Fibroblast of lung (primary cell): ENCODE results near the gene MAML2. TPM values are rescaled to one million over a fixed set of nuclear protein-coding genes. Genes with fewer than 3 reads are reported as not detected.

ENCODE experiments used
- DNase-seq, 2 donors: peaks; one replicate each; pipeline versions ENCODE4 v3.0.0 to v3.0.0-alpha.2; 2010; ENCODE audit warnings: low read depth in 2 of 2
- H2AFZ ChIP-seq: 2 replicates; pipeline ENCODE4 v1.5.1; 2012; ENCODE audit warnings: low read length, control low read depth, inconsistent platforms
- H3K27ac ChIP-seq: 2 replicates; pipeline ENCODE4 v1.5.1; 2011; ENCODE audit warnings: low read length, control low read depth; ENCODE audit not compliant: insufficient read depth
- H3K27me3 ChIP-seq: 2 replicates; pipeline ENCODE4 v1.5.1; 2011; ENCODE audit warnings: mild to moderate bottlenecking, low read length; ENCODE audit not compliant: control insufficient read depth, insufficient read depth
- H3K36me3 ChIP-seq: 2 replicates; pipeline ENCODE4 v1.5.1; 2011; ENCODE audit warnings: low read length; ENCODE audit not compliant: control insufficient read depth, insufficient read depth
- H3K4me1 ChIP-seq: 2 replicates; pipeline ENCODE4 v1.5.1; 2011; ENCODE audit warnings: low read length; ENCODE audit not compliant: control insufficient read depth, insufficient read depth; ENCODE audit errors: extremely low read depth
- H3K4me2 ChIP-seq: 2 replicates; pipeline ENCODE4 v1.5.1; 2011; ENCODE audit warnings: low read length, control low read depth; ENCODE audit not compliant: insufficient read depth; ENCODE audit errors: extremely low read depth
- H3K4me3 ChIP-seq, 4 experiments: fragments of 200-600 bp in 1 of 4; sonication (generic) in 1 of 4; replicated peaks in 1 of 4; 2 replicates each; pipeline ENCODE4 v1.5.1; 2011 to 2016; ENCODE audit warnings: low read length in 4 of 4, low read depth in 3 of 4, mild to moderate bottlenecking in 3 of 4, control low read depth in 2 of 4, inconsistent platforms in 1 of 4, mixed read lengths in 1 of 4; ENCODE audit not compliant: insufficient read depth in 1 of 4; ENCODE audit errors: control extremely low read depth in 1 of 4
- H3K79me2 ChIP-seq: 2 replicates; pipeline ENCODE4 v1.5.1; 2012; ENCODE audit warnings: mild to moderate bottlenecking, low read length, inconsistent platforms; ENCODE audit not compliant: control insufficient read depth, insufficient read depth
- H3K9ac ChIP-seq: 2 replicates; pipeline ENCODE4 v1.5.1; 2011; ENCODE audit warnings: mild to moderate bottlenecking, low read length, control low read depth; ENCODE audit not compliant: insufficient read depth
- H3K9me3 ChIP-seq: 2 replicates; pipeline ENCODE4 v1.5.1; 2012; ENCODE audit warnings: low read depth, low read length; ENCODE audit not compliant: control insufficient read depth, insufficient read depth
- H4K20me1 ChIP-seq: 2 replicates; pipeline ENCODE4 v1.5.1; 2011; ENCODE audit warnings: low read length; ENCODE audit not compliant: control insufficient read depth, insufficient read depth; ENCODE audit errors: extremely low read depth
- CTCF ChIP-seq, 2 donors: IDR thresholded peaks in 1 of 2; conservative IDR thresholded peaks in 1 of 2; 1 replicate in 1 of 2; 2 replicates in 1 of 2; pipeline ENCODE4 v1.5.1; 2011 to 2012; ENCODE audit warnings: low read length in 2 of 2, control low read depth in 1 of 2, inconsistent platforms in 1 of 2, low read depth in 1 of 2, mild to moderate bottlenecking in 1 of 2
- EZH2 ChIP-seq: IDR thresholded peaks from 2 replicates; pipeline ENCODE4 v1.5.1; 2012; ENCODE audit warnings: low read length, control low read depth, mild to moderate bottlenecking; ENCODE audit errors: missing control alignments
- polyA plus RNA-seq, 2 donors: library from polyadenylated mRNA; depleted of rRNA in 1 of 2; stranded (reverse) in 1 of 2; unstranded in 1 of 2; fragments of >200 nt; gene quantifications; 2 replicates each; pipeline ENCODE4 v1.2.1, GENCODE V29; 2011 to 2012; ENCODE audit warnings: missing spikeins in 1 of 2
- total RNA-seq: library from RNA; depleted of rRNA; stranded (reverse); fragments of >200 nt; gene quantifications from 2 replicates; pipeline ENCODE4 v1.2.1, GENCODE V29; 2014

The MAML2 gene
- total and polyA plus RNA-seq, 2 donors (not counting 1 experiment from before 2014, with no cell fraction given), result 13.0 to 19.0 TPM

- H2AFZ ChIP-seq, result no peak overlapping the region
- H3K36me3 ChIP-seq, result no peaks in the 10 kb centered on the region
- H4K20me1 ChIP-seq, result no peaks in the 10 kb centered on the region
- TF ChIP-seq EZH2 (no peak), CTCF (conservative IDR thresholded peaks at IDR 0.05 in 1 of 2, IDR thresholded peaks at IDR 0.05 in 1 of 2; ENCODE audit: low read depth in 1 of 2, low read length in 2 of 2) (no peak)
- H3K27me3 ChIP-seq, result no peaks in the 10 kb centered on the region
- peak; percentile 89 to 97 for DNase-seq
- H3K4me1 ChIP-seq, result peaks cover 19% of the 10 kb centered on the region
- H3K4me2 ChIP-seq, result peak overlapping the region; percentile 1
- no peaks in the 10 kb centered on the region for H3K9me3 ChIP-seq
- H3K4me3 ChIP-seq, result no peak overlapping the region
- no peak overlapping the region for H3K9ac ChIP-seq
- H3K79me2 ChIP-seq, result peaks cover 8% of the 10 kb centered on the region
- peak overlapping the region; percentile 61 for H3K27ac ChIP-seq
Observed at GRCh38 chr11:96168623-96169022, 174.4 kb downstream of the MAML2 start.

- TF ChIP-seq CTCF (conservative IDR thresholded peaks at IDR 0.05 in 1 of 2, IDR thresholded peaks at IDR 0.05 in 1 of 2; ENCODE audit: low read depth in 1 of 2, low read length in 2 of 2) (no peak), EZH2 (no peak)
Observed at GRCh38 chr11:96167787-96168186, 175.2 kb downstream of the MAML2 start.

GRCh38 chr11:96167203-96167758, 175.7 kb downstream of the MAML2 start:
- no peaks in the 10 kb centered on the region for H3K36me3 ChIP-seq
- no peak overlapping the region for H3K27ac ChIP-seq
- H3K79me2 ChIP-seq, result peaks cover 8% of the 10 kb centered on the region

More at GRCh38 chr11:96167787-96168186, 175.2 kb downstream of the MAML2 start:
- Histone ChIP-seq H3K9ac (no peak overlapping the region), H3K79me2 (peaks cover 8% of the 10 kb centered on the region), H3K9me3 (no peaks in the 10 kb centered on the region), H2AFZ (no peak overlapping the region), H3K4me2 (no peak overlapping the region), H3K27me3 (no peaks in the 10 kb centered on the region), H4K20me1 (no peaks in the 10 kb centered on the region), H3K27ac (no peak overlapping the region), H3K36me3 (no peaks in the 10 kb centered on the region), H3K4me3 (no peak overlapping the region), H3K4me1 (peaks cover 22% of the 10 kb centered on the region)
- DNase-seq, result no peak

More at GRCh38 chr11:96167203-96167758, 175.7 kb downstream of the MAML2 start:
- no peak overlapping the region for H2AFZ ChIP-seq
- no peaks in the 10 kb centered on the region for H3K27me3 ChIP-seq
- TF ChIP-seq EZH2 (no peak), CTCF (conservative IDR thresholded peaks at IDR 0.05 in 1 of 2, IDR thresholded peaks at IDR 0.05 in 1 of 2; ENCODE audit: low read depth in 1 of 2, low read length in 2 of 2) (no peak)
- peaks cover 22% of the 10 kb centered on the region for H3K4me1 ChIP-seq
- no peak overlapping the region for H3K4me3 ChIP-seq
- H3K4me2 ChIP-seq, result no peak overlapping the region
- no peaks in the 10 kb centered on the region for H4K20me1 ChIP-seq
- no peak for DNase-seq
- no peaks in the 10 kb centered on the region for H3K9me3 ChIP-seq
- no peak overlapping the region for H3K9ac ChIP-seq
